ENCODE measurements around the gene RFC4.

- TF ChIP-seq EZH2 (IDR thresholded peaks at IDR 0.05) (no peak), FOXP2 (optimal IDR thresholded peaks at IDR 0.05; ENCODE audit: control extremely low read depth, extremely low read length, insufficient read depth) (no peak), POLR2AphosphoS5 (IDR thresholded peaks at IDR 0.05; ENCODE audit: borderline replicate concordance, low read depth, low read length) (no peak)
Observed at GRCh38 chr3:186852994-186853393, 46.7 kb upstream of the RFC4 start.
